ENCODE measurements around the gene RHOV. TPM values are rescaled to one million over a fixed set of nuclear protein-coding genes. Genes with fewer than 3 reads are reported as not detected.

RHOV gene
- total RNA-seq, 3 donors from 2014 or later, result 1.6 to 6.2 (median 3.5) TPM

DNA sequence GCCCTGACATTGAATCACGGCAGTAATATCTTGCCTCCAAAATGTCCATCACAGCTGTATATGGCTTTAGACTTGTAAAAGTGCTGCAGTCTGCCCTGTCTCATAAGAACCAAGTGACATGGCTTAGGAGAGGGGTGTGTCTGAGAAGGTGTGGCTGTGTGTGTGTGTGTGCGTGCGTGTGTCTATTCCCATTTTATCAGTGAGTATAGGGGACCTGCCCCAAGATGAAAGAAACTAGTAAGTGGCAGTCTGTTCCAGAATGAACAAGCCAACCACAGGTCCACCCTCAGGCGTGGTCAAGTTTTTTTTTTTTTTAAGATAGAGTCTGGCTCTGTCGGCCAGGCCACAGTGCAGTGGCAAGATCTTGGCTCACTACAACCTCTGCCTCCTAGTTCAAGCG is 5.6 kb upstream of the RHOV start:
- Histone ChIP-seq H3K36me3 (ENCODE audit: low read depth) (no peaks in the 10 kb centered on the region), H3K4me1 (ENCODE audit: low read depth) (peaks cover 10% of the 10 kb centered on the region), H3K4me3 (no peak overlapping the region), H3K9me3 (no peaks in the 10 kb centered on the region)
- TF ChIP-seq, protein P1, sequence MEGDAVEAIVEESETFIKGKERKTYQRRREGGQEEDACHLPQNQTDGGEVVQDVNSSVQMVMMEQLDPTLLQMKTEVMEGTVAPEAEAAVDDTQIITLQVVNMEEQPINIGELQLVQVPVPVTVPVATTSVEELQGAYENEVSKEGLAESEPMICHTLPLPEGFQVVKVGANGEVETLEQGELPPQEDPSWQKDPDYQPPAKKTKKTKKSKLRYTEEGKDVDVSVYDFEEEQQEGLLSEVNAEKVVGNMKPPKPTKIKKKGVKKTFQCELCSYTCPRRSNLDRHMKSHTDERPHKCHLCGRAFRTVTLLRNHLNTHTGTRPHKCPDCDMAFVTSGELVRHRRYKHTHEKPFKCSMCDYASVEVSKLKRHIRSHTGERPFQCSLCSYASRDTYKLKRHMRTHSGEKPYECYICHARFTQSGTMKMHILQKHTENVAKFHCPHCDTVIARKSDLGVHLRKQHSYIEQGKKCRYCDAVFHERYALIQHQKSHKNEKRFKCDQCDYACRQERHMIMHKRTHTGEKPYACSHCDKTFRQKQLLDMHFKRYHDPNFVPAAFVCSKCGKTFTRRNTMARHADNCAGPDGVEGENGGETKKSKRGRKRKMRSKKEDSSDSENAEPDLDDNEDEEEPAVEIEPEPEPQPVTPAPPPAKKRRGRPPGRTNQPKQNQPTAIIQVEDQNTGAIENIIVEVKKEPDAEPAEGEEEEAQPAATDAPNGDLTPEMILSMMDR (IDR thresholded peaks at IDR 0.05), result no peak
- ATAC-seq (peak; percentile 98), DNase-seq (peak; percentile 47 to 82 (median 64))
- intact Hi-C loops (cut with DNase I, micrococcal nuclease), result no loop called here

DNA sequence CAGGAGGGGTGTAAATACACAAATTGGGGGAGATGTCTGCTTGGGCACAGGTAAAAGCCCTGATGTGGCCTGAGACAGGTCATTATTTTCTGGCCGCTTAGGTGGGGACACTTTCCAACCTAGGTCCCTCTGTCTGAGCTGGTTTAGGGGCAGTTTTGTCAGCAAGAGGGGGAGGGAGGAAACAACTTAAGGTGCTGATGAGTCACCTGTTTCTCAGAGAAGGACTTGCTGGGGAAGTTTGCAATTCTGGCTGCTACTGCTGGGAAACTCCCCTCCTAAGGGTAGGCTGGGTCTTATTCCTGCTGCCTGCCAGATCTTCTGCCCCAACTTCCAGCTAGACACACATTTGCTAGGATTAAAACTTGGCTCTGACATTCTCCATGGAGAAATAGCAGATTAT is 4.8 kb upstream of the RHOV start:
- Histone ChIP-seq H3K36me3 (ENCODE audit: low read depth) (no peaks in the 10 kb centered on the region), H3K4me3 (no peak overlapping the region), H3K4me1 (ENCODE audit: low read depth) (peaks cover 11% of the 10 kb centered on the region), H3K9me3 (no peaks in the 10 kb centered on the region)
- TF ChIP-seq, protein P1 (IDR thresholded peaks at IDR 0.05), result no peak
- ATAC-seq (peak; percentile 61), DNase-seq (peak in 1 of 3 donors; percentile 18)
- intact Hi-C loops (cut with DNase I, micrococcal nuclease), result no loop called here

DNA sequence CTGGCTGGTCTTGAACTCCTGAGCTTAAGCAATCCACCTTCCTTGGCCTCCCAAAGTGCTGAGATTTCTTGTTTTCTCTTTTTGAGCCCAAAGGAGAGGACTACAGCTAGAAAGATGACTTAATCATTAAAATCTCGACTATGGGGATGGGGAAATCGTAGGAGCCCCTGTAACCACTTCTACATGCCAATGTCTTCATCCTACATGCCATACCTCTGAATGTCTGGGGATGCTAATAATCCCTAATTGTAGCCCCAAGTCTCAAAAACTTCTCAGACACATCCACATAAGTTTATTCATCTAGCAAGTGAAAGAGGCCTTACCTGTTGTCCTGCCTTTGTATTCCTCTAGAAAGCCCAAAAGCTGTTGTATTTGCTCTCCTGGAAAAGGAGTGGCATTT is 3.7 kb upstream of the RHOV start:
- TF ChIP-seq, protein P1 (IDR thresholded peaks at IDR 0.05), result no peak
- intact Hi-C loops (cut with DNase I, micrococcal nuclease), result no loop called here
- peaks cover 21% of the 10 kb centered on the region for H3K4me1 ChIP-seq (ENCODE audit: low read depth)
- no peaks in the 10 kb centered on the region for H3K36me3 ChIP-seq (ENCODE audit: low read depth)
- no peak overlapping the region for H3K4me3 ChIP-seq
- H3K9me3 ChIP-seq, result no peaks in the 10 kb centered on the region
- ATAC-seq, result no peak
- DNase-seq, result no peak

DNA sequence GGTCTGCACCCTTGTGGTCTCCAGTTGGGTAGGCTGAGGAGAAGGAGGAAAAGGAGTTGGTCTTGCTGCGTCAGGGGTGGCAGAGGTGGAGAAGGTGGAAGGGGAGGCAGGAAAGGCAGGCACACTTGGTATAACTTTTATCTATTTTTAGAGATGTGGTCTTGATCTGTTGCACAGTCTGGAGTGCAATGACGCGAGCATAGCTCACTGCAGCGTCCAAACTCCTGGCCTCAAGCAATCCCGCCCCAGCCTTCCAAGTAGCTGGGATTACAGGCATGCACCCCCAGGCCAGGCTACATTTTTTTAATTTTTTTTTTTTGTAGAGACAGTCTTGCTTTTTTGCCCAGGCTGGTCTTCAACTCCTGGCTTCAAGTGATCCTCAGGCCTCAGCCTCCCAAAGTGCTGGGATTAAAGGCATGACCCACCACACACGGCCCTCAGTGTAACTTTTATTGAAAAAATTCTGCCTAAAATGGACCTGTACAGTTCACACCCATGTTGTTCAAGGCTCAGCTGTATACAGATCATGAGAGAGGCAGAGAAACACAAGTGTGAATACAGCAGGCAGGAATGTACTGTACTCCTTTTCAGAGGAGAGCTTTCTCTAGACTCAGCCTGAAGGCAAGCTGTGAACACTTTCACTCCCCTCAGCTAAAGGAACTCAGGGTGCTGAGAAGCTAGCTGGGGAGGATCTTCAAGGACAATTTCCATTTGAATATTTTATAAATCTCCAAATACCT is 2.1 kb upstream of the RHOV start:
- intact Hi-C loops (cut with DNase I, micrococcal nuclease), result no loop called here
- TF ChIP-seq, protein P1 (IDR thresholded peaks at IDR 0.05), result no peak
- Histone ChIP-seq H3K4me1 (ENCODE audit: low read depth) (peaks cover 27% of the 10 kb centered on the region), H3K36me3 (ENCODE audit: low read depth) (no peaks in the 10 kb centered on the region), H3K4me3 (no peak overlapping the region), H3K9me3 (no peaks in the 10 kb centered on the region)
- no peak for ATAC-seq
- peak in 2 of 3 donors; percentile 14 to 28 for DNase-seq

DNA sequence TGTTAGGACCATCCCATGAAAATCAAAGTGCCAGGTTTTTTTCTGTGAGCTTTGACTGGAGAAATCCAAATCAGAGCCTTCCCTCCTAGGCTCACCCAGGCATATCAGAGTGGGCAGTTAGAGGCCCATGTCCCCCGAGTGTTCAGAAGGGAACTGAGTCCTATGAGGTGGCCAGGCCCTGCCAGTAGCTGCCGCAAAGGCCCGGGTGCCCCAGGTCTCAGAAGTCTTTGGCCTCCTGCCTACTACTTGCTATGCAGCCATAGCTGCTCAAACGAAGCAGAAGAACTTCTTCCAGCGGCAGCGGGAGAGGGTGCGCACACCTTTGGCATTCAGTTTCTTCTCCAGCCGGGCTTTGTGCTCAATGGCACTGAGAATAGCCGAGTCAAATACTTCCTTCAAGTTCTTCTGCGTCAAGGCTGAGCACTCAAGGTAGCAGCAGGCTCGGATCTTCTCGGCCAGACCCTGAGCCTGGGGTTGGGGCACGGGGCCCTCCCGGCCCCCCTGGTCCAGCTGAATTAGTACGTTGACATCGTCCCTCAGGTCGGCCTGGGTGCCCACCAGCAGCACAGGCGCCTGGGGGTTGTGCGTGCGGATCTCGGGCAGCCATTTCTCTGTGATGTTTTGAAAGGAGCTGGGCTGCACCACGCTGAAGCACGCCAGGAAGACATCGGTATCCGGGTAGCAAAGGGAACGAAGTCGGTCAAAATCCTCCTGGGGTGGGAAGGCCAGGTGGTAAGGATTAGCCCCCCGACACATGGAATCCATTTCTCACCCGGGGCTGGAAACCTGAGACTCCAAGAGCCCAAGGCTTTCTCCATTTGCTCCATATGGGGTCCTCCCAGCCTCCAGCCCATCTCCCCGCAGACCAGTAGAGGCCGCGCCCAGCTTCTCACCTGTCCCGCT is 992 bp downstream of the RHOV start:
- intact Hi-C loops (cut with DNase I, micrococcal nuclease), result no loop called here
- no peak overlapping the region for H3K4me3 ChIP-seq
- no peak for ATAC-seq
- peak in 1 of 3 donors; percentile 51 for DNase-seq
- no peaks in the 10 kb centered on the region for H3K36me3 ChIP-seq (ENCODE audit: low read depth)
- TF ChIP-seq, protein P1 (IDR thresholded peaks at IDR 0.05), result no peak
- no peaks in the 10 kb centered on the region for H3K9me3 ChIP-seq
- H3K4me1 ChIP-seq (ENCODE audit: low read depth), result peaks cover 18% of the 10 kb centered on the region
